Testis (tissue), 2 donors: Measurements from ENCODE around the gene RAB8A.

Source experiments
- CTCF ChIP-seq, 3 experiments: fragments of 450-650 bp in 2 of 3; fragments of 200-600 bp in 1 of 3; sonication (generic) in 1 of 3; IDR thresholded peaks; one replicate each; pipeline ENCODE4 v1.5.1; 2016 to 2019; ENCODE audit warnings: antibody characterized with exemption in 3 of 3, mild to moderate bottlenecking in 2 of 3, moderate library complexity in 1 of 3
- POLR2A ChIP-seq: fragments of 450-650 bp; IDR thresholded peaks from one replicate; pipeline ENCODE4 v1.6.1; 2017; ENCODE audit warnings: antibody characterized with exemption, mild to moderate bottlenecking, moderate library complexity

DNA sequence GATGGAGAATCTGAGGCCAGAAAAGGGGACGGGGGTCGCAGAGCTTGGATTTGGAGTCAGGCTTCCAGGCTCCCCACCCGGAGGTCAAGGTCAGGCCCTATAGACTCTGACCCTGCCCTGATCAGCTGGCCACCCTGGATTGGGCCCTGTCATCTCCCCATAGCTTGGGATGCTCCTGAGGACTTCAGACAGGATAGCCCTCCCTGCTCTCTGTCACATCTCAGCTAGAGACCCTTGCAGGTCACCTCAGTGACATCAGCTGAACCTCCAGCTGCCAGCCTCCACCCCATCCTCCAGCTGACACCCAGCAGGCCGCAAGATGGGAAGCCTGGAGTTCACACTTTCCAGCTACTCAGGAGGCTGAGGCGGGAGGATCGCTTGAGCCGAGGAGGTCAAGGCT lies 38.2 kb upstream of the RAB8A start:
- no peak for TF ChIP-seq CTCF (IDR thresholded peaks at IDR 0.05)
- no peak for TF ChIP-seq POLR2A
